ENCODE results near the gene TLL2.

DNA sequence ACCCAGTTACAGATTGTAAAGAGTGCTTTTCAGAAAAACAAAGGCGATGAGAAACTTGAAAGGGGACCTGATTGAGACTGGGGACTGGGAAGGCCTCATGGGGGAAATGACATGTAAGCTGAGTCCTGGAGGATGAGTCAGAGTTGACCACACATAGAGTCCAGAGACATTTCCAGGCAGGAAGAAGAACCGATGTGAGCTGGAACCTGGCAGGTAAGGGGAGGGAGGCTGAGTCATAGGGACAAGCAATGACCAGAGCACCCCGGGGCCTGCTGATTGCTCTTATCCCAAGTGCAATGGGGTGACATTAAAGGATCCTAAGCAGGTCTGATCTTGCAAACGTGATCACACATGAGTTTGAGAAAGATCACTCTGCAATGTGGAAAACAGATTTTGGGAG, 11.7 kb downstream of the TLL2 start:
- TF ChIP-seq POLR2A (IDR thresholded peaks at IDR 0.05) (no peak), CTCF (IDR thresholded peaks at IDR 0.05) (no peak)
